ENCODE measurements around the gene DGCR8.
A peak's percentile ranks its signal among the peaks of the same experiment; 100 is the strongest.

The DGCR8 gene

GRCh38 chr22:20130319-20130718 lies 50.3 kb downstream of the DGCR8 start:
- 92 to 100% methylated on average over 2 to 3 of the region's 3 CpGs for WGBS, 2 experiments (ENCODE audit: insufficient coverage in 2 of 2)
- peaks cover 7% of the 10 kb centered on the region for H3K4me1 ChIP-seq (ENCODE audit: control insufficient read depth, insufficient read depth, low read length, poor library complexity, severe bottlenecking)
- no peak overlapping the region for H3K27ac ChIP-seq (ENCODE audit: low read depth, low read length, severe bottlenecking)
- peak overlapping the region; percentile 58 for H3K4me3 ChIP-seq (ENCODE audit: extremely low read depth, insufficient read depth, low read length, poor library complexity, severe bottlenecking)
- peaks cover 33% of the 10 kb centered on the region for H3K36me3 ChIP-seq (ENCODE audit: control insufficient read depth, insufficient read depth, low read length)
- H3K9me3 ChIP-seq (ENCODE audit: control insufficient read depth, low read length): no peaks in the 10 kb centered on the region

DNA sequence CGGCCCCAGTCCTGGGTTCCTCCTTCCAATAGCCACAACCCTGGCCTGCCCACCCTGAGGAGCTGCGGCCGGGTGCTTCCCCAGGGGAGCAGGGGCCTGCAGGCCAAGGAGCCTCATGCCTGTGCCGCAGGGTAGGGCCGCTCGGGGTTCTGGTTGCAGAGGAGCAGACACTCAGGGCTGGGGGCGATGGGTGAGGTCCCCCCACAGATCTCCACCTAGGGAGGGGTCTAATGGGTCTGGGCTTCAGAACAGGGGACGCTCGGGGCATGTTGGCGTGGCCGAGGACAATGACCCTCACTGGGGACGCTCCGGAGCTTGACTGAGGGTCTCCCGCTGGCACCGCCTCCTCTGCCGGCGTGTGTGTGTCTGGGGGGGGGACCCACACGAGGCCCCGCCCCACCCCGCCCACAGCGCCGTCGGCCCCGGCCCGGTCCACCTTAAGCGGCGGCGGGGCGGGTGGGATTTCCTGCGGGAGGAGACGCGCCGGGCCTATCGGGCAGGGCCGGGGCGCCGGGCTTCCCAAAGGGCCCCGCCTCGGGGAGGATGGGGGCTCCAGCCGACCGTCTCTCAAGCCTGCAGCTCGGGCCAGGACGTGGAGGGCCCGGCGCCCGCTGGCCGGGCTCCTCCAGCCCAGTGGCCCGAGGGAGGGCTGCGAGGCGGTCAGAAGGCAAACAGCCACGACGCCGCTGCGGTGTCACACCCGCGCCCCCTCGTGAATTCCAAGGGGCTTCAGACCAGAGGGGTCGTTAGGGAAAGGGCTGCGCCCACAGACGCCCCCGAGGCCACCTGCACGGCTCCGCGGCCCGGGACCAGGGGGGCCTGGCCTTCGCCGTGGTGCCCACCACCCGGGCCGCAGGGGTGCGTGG lies 50.9 kb downstream of the DGCR8 start:
- WGBS, 2 experiments (ENCODE audit: insufficient coverage in 2 of 2): 6 to 7% methylated on average over 44 to 59 of the region's 70 CpGs
- Histone ChIP-seq H3K4me1 (ENCODE audit: control insufficient read depth, insufficient read depth, low read length, poor library complexity, severe bottlenecking) (peaks cover 7% of the 10 kb centered on the region), H3K9me3 (ENCODE audit: control insufficient read depth, low read length) (no peaks in the 10 kb centered on the region)

GRCh38 chr22:20131597-20131858 lies 51.5 kb downstream of the DGCR8 start, which contains the start of gene ZDHHC8:
Gene ZDHHC8 (plus strand): TSS chr22:20131804. CDS start chr22:20131948, 144 bp downstream.
- peaks cover 21% of the 10 kb centered on the region for H3K36me3 ChIP-seq (ENCODE audit: control insufficient read depth, insufficient read depth, low read length)
- H3K4me1 ChIP-seq (ENCODE audit: control insufficient read depth, insufficient read depth, low read length, poor library complexity, severe bottlenecking): peaks cover 7% of the 10 kb centered on the region
- H3K4me3 ChIP-seq (ENCODE audit: extremely low read depth, insufficient read depth, low read length, poor library complexity, severe bottlenecking): peak within 1 kb of the TSS; percentile 68
- H3K27ac ChIP-seq (ENCODE audit: low read depth, low read length, severe bottlenecking): peak within 1 kb of the TSS; percentile 62
- 0% methylated on average over 7 to 10 of the region's 43 CpGs for WGBS, 2 experiments (ENCODE audit: insufficient coverage in 2 of 2)
- no peaks in the 10 kb centered on the region for H3K9me3 ChIP-seq (ENCODE audit: control insufficient read depth, low read length)

More for the DNA sequence above, 50.9 kb downstream of the DGCR8 start:
- H3K27ac ChIP-seq (ENCODE audit: low read depth, low read length, severe bottlenecking): peak overlapping the region; percentile 62
- peak overlapping the region; percentile 58 for H3K4me3 ChIP-seq (ENCODE audit: extremely low read depth, insufficient read depth, low read length, poor library complexity, severe bottlenecking)
- H3K36me3 ChIP-seq (ENCODE audit: control insufficient read depth, insufficient read depth, low read length): peaks cover 27% of the 10 kb centered on the region

- peak overlapping the region; percentile 68 for H3K4me3 ChIP-seq (ENCODE audit: extremely low read depth, insufficient read depth, low read length, poor library complexity, severe bottlenecking)
- H3K27ac ChIP-seq (ENCODE audit: low read depth, low read length, severe bottlenecking): no peak overlapping the region
- peaks cover 16% of the 10 kb centered on the region for H3K36me3 ChIP-seq (ENCODE audit: control insufficient read depth, insufficient read depth, low read length)
- 7 to 8% methylated on average over 27 to 53 of the region's 72 CpGs for WGBS, 2 experiments (ENCODE audit: insufficient coverage in 2 of 2)
- H3K9me3 ChIP-seq (ENCODE audit: control insufficient read depth, low read length): no peaks in the 10 kb centered on the region
- peaks cover 7% of the 10 kb centered on the region for H3K4me1 ChIP-seq (ENCODE audit: control insufficient read depth, insufficient read depth, low read length, poor library complexity, severe bottlenecking)
Observed at GRCh38 chr22:20131859-20132685, 52.0 kb downstream of the DGCR8 start.

DNA sequence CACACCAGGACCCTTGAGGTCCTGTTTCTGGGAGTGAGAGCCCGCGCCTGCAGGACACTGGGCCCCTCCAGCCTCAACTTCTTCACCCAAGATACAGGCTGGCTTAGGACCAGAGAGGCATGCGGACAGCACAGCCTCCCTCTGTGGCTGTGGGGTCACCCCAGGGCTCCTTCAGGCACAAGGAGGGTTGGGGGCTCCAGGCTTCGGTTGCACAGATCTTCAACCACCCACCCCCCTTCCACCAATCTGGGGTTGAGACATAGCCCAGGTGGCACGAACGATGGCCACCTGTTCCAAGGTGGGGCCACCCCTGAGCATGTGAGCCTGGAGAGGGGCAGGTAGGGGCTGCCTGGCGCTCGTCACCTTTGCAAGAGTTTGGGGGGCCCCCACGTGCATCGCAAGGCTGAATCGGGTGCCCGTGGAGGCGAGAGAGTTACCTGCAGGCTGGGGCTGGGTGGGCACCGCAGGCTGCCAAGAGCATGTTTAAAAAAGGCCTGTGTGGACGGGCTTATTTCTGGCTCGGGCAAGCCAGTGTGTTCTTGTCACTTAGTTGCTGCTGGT lies 52.7 kb downstream of the DGCR8 start:
- Histone ChIP-seq H3K36me3 (ENCODE audit: control insufficient read depth, insufficient read depth, low read length) (peaks cover 10% of the 10 kb centered on the region), H3K4me3 (ENCODE audit: extremely low read depth, insufficient read depth, low read length, poor library complexity, severe bottlenecking) (peak overlapping the region; percentile 68), H3K4me1 (ENCODE audit: control insufficient read depth, insufficient read depth, low read length, poor library complexity, severe bottlenecking) (peaks cover 7% of the 10 kb centered on the region), H3K27ac (ENCODE audit: low read depth, low read length, severe bottlenecking) (no peak overlapping the region), H3K9me3 (ENCODE audit: control insufficient read depth, low read length) (no peaks in the 10 kb centered on the region)
- WGBS, 2 experiments (ENCODE audit: insufficient coverage in 2 of 2): 90 to 93% methylated on average over 12 of the region's 16 CpGs

GRCh38 chr22:20133930-20134549 lies 54.0 kb downstream of the DGCR8 start:
- Histone ChIP-seq H3K4me1 (ENCODE audit: control insufficient read depth, insufficient read depth, low read length, poor library complexity, severe bottlenecking) (peaks cover 7% of the 10 kb centered on the region), H3K36me3 (ENCODE audit: control insufficient read depth, insufficient read depth, low read length) (peaks cover under 1% of the 10 kb centered on the region), H3K9me3 (ENCODE audit: control insufficient read depth, low read length) (no peaks in the 10 kb centered on the region), H3K4me3 (ENCODE audit: extremely low read depth, insufficient read depth, low read length, poor library complexity, severe bottlenecking) (no peak overlapping the region), H3K27ac (ENCODE audit: low read depth, low read length, severe bottlenecking) (no peak overlapping the region)
- WGBS, 2 experiments (ENCODE audit: insufficient coverage in 2 of 2): 95% methylated on average over 10 to 12 of the region's 12 CpGs

DNA sequence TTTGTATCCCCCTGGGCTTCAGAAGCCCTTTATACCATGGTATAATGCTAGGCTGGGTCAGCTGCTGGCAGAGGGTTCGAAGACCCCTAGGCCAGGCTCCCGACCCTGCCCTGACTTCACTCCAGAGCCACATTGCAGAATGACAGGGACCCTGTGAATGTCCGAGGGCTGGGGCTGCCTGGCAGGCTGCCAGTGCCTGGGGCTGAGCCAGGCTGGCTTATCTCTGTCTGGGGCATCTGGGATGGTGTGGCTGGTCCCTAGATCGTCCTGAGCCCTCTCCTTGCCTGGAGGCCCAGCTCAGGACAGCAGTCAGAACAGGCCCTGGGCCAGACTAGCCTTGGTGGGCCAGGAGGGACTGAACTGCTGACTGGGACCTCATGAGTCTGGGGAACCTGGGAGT lies 55.2 kb downstream of the DGCR8 start:
- Histone ChIP-seq H3K27ac (ENCODE audit: low read depth, low read length, severe bottlenecking) (no peak overlapping the region), H3K4me1 (ENCODE audit: control insufficient read depth, insufficient read depth, low read length, poor library complexity, severe bottlenecking) (peaks cover 7% of the 10 kb centered on the region), H3K9me3 (ENCODE audit: control insufficient read depth, low read length) (no peaks in the 10 kb centered on the region), H3K4me3 (ENCODE audit: extremely low read depth, insufficient read depth, low read length, poor library complexity, severe bottlenecking) (no peak overlapping the region), H3K36me3 (ENCODE audit: control insufficient read depth, insufficient read depth, low read length) (peaks cover 13% of the 10 kb centered on the region)
- WGBS, 2 experiments (ENCODE audit: insufficient coverage in 2 of 2): 80 to 95% methylated on average over 2 to 4 of the region's 4 CpGs

- H3K4me3 ChIP-seq (ENCODE audit: extremely low read depth, insufficient read depth, low read length, poor library complexity, severe bottlenecking): no peak overlapping the region
- H3K36me3 ChIP-seq (ENCODE audit: control insufficient read depth, insufficient read depth, low read length): peaks cover 13% of the 10 kb centered on the region
- peaks cover 7% of the 10 kb centered on the region for H3K4me1 ChIP-seq (ENCODE audit: control insufficient read depth, insufficient read depth, low read length, poor library complexity, severe bottlenecking)
- no peaks in the 10 kb centered on the region for H3K9me3 ChIP-seq (ENCODE audit: control insufficient read depth, low read length)
- H3K27ac ChIP-seq (ENCODE audit: low read depth, low read length, severe bottlenecking): no peak overlapping the region
- 93 to 95% methylated on average over 19 to 21 of the region's 25 CpGs for WGBS, 2 experiments (ENCODE audit: insufficient coverage in 2 of 2)
Observed at GRCh38 chr22:20135806-20136602, 56.0 kb downstream of the DGCR8 start.

- H3K4me1 ChIP-seq (ENCODE audit: control insufficient read depth, insufficient read depth, low read length, poor library complexity, severe bottlenecking): peaks cover 7% of the 10 kb centered on the region
- no peak overlapping the region for H3K27ac ChIP-seq (ENCODE audit: low read depth, low read length, severe bottlenecking)
- peaks cover 13% of the 10 kb centered on the region for H3K36me3 ChIP-seq (ENCODE audit: control insufficient read depth, insufficient read depth, low read length)
- 94 to 97% methylated on average over 5 of the region's 5 CpGs for WGBS, 2 experiments (ENCODE audit: insufficient coverage in 2 of 2)
- H3K9me3 ChIP-seq (ENCODE audit: control insufficient read depth, low read length): no peaks in the 10 kb centered on the region
- H3K4me3 ChIP-seq (ENCODE audit: extremely low read depth, insufficient read depth, low read length, poor library complexity, severe bottlenecking): no peak overlapping the region
Observed at GRCh38 chr22:20136603-20136873, 56.5 kb downstream of the DGCR8 start.

GRCh38 chr22:20137113-20137512 lies 57.1 kb downstream of the DGCR8 start:
- peaks cover 13% of the 10 kb centered on the region for H3K36me3 ChIP-seq (ENCODE audit: control insufficient read depth, insufficient read depth, low read length)
- H3K4me3 ChIP-seq (ENCODE audit: extremely low read depth, insufficient read depth, low read length, poor library complexity, severe bottlenecking): no peak overlapping the region
- H3K9me3 ChIP-seq (ENCODE audit: control insufficient read depth, low read length): no peaks in the 10 kb centered on the region
- H3K4me1 ChIP-seq (ENCODE audit: control insufficient read depth, insufficient read depth, low read length, poor library complexity, severe bottlenecking): peaks cover 12% of the 10 kb centered on the region
- whole genome bisulfite sequencing, 2 experiments (ENCODE audit: insufficient coverage in 2 of 2): 93 to 94% methylated on average over 13 of the region's 13 CpGs
- no peak overlapping the region for H3K27ac ChIP-seq (ENCODE audit: low read depth, low read length, severe bottlenecking)
